RKO (cell line): ENCODE measurements around the gene FBXW4.
A peak's percentile ranks its signal among the peaks of the same experiment; 100 is the strongest.
"Not testable (repeated sequence)": the region's sequence is repeated elsewhere in the genome, so short reads cannot be mapped to it uniquely, and the experiment has no call there.

Experiments
- DNase-seq: peaks from one replicate; pipeline ENCODE4 v3.0.0-alpha.2; 2016; ENCODE audit warnings: low spot score

FBXW4 gene

DNA sequence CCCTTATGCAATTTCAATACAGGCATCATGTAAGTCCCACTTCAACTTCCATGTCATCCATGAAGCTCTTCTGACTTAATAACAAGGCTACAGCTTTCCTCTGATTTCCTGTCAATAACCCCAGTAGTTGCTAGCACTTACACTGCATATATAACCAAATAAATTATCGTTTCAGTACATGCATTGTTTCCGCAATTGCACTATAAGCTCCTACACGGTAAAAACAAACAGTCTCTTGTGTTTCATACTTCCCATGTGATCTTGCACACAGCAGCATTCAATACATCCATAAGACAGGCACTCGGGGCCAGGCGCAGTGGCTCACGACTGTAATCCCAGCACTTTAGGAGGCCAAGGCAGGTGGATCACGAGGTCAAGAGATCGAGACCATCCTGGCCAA lies 41.4 kb downstream of the FBXW4 start:
- DNase-seq = no peak

DNA sequence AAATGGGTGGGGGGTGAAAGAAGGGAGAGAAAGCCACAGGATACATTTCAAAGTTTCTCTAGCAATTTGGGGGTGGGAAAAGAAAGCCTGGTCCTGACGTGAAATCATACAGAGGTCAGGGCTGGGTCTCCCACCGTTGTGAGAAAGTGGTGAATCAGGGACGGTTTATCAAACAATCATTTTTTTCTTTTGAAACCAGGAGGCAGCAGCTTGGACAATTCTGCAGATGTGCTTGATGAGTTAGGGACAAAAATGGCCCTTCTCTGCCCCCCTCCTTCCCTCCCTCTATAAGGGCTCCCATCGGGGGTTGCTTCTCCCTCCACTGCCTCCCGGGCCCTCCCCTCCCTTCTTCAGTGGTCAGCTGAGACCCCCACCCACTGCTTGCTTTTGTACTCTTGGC lies 43.6 kb downstream of the FBXW4 start:
- DNase-seq = no peak

- no peak for DNase-seq
Measured at GRCh38 chr10:101650863-101651262, 44.1 kb downstream of the FBXW4 start.

DNA sequence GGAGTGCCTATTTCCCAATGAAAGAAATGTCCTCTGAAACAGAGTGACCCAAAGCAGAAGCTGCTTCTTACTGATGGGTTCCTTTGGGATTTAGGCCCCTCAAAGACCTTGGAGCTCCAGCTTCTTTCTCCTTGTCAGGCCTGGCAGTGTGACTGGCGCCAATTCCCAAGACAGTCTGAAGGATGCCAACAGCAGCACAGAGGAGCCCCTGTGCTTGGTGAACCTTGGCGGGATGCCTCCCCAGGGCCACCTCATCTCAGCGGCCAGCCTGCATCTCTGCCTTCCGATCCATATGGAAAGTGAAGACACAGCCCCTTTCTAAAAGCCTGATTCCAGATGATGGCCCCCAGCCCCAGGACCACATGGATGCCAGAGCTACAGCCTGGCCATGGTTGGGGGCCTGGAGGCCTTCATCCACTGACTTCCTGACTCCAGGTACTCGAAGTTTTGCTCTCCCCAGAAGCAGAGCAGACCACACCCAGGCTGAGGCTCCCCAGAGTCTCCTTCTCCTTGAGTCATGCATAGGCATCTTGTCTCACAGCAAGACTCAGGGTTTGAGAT lies 45.4 kb downstream of the FBXW4 start:
- no peak for DNase-seq

DNA sequence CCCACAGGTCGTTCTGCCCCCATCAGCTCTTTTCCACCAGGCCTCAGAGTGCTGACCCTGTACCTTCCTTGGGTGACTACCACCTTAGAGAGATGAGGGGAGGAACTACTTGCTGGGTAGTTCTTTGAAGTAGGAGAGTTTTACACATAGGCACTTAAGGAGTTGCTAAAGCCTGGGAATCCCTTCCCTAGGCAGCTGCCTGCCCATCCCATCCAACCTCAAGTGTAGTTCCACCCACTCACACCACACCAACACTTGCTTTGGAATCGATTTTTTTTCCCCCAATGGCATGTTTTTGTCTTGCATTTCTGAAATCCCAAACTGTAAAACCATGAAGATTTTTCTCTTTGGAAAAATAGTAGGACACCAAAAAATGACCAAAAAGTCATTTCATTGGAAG lies 47.7 kb downstream of the FBXW4 start:
- DNase-seq = no peak

- DNase-seq = no peak
Measured at GRCh38 chr10:101646364-101646763, 48.6 kb downstream of the FBXW4 start.

GRCh38 chr10:101645659-101646058 lies 49.3 kb downstream of the FBXW4 start:
- DNase-seq = no peak

GRCh38 chr10:101644002-101644401 lies 51.0 kb downstream of the FBXW4 start:
- no peak for DNase-seq

GRCh38 chr10:101643546-101643945 lies 51.4 kb downstream of the FBXW4 start:
- no peak for DNase-seq

DNA sequence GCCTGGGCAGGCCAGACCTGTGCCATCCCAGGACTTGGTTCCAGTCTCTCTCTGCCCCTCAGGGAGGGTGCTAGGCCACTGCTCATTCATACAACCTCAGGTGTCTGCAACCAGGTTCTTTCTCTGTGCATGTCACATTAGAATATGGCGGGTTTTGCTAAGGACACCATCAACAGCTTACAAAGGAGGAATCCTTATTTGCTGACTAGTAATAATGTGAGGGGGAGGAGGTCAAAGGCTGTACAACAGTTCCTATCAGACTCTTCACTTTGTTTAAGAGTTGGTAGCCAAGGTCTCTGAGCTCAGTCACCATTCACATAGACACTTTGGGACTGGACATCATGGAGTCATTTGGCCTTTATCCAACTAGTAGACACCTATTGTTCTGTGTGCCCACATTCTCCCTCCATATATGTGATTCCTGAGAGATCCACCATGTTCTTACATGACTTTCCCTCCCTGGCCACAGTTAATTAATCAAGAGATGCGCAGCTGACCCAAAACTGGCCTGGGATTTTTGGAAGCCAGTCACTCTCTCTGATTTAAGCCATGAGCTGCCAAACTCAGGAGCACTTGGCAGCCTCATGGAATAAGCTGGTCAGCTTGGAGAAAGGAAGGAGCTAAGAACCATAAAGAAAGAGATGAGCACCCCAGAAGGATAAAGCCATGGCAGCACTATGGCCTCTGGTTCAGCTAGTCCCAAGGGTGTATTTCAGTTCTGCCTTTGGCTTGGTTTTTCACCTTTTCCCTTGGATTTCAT lies 55.6 kb downstream of the FBXW4 start:
- no peak for DNase-seq

DNA sequence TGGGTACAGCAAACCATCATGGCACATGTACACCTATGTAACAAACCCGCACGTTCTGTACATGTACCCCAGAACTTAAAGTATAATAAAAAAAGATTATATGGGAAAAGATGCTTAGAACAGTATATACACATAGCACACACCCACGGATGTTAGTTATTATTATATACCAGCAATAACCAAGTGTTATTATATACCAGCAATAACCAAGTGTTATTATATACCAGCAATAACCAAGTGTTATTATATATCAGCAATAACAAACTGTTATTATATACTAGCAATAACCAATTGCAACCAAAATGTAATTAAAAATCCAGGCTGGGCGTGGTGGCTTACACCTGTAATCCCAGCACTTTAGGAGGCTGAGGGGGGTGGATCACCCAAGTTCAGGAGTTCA lies 61.5 kb downstream of the FBXW4 start:
- DNase-seq = not testable (repeated sequence)

GRCh38 chr10:101631821-101632475 lies 63.0 kb downstream of the FBXW4 start:
- DNase-seq = no peak

GRCh38 chr10:101630633-101630920 lies 64.4 kb downstream of the FBXW4 start:
- DNase-seq = no peak

DNA sequence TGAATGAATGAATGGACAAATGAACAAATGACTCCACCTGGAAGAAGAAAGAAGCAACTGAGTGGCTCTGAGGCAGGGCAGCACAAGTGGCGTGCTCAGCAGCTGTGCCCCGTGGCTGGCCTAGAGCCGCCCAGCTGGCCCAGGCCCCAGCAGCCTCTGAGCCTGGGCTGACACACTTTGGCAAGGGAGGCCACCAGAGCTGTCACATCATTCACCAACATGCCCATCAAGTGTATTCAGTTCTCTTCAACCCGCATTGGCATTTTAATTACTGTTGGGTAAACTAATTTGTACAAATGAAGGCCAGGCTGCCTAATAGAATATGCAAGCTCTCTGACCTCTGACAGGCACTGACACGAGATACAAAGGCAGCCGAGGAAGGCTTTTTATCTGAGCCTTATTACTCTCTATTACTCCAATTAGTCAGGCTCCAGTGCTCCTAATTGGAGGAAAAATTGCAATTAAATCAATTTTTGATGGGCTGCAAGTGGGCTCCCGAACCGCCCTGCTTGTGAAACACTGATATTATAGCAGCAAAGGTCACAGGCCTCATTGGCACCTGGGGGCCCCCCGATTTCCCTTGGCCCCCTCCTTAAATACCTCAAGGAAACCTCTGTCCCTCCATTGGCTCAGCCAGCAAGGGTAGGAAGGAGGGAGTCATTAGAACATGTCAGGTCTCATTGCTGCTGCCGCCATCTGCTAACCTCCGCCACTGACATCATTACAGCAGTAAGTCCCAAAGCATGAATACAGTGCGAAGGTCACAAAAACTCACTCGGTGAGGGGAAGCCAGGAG lies 64.9 kb downstream of the FBXW4 start:
- no peak for DNase-seq

DNA sequence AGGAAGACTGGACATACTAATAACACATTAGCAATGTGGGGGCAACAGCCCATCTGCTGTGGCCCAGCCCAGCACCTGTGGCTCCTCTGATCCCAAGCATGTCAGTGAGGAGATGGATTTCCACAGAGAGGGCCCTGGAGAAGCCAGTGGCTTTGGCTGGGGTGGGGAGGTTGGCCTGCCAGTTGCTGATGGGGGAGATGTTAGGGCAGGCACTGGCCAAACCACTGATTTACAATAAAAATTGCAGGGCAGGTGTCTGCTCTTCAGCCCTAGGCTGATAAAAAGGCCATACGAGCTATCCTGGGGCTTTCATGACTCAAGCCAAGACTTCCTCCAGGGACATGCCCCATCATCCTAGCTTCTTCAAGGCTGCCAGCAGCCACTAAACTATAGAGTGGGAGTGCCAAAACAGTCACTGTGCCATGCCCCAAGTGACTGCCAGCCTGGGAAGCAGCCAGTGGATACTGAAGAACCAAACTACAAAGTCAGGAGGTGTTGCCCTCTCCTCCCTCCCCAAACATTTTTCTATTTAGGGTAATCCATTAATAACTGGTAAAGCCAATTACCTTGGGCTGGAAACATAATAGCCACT lies 69.1 kb downstream of the FBXW4 start:
- DNase-seq = no peak

DNA sequence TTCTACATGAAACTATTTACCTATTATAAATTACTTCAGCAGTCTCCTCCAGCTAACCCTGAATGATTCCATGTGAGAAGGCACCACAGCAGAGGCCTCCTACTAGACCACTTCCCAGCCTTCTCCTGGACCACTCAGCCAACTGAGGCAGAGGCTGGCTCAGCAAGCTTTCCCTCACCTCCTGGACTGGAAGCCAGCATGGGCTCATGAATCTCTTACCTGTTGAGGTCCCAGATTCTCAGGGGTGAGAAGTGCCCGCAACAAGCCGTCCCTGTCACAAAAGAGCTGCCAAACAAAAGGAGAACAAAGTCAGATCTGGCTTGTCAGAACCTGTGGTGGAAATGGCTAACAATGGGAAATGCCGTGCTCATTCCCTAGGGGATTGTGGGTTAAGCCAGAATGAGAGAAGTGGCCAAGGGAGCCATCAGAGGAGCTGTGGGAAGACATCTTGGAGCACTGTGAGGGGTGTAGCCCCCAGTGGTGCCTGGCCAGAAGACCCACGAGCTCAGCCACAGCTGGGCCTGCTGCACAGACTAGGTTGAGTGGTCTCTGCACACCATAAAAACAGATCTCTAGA lies 70.4 kb downstream of the FBXW4 start:
- no peak for DNase-seq

GRCh38 chr10:101623528-101623927 lies 71.4 kb downstream of the FBXW4 start:
- no peak for DNase-seq

GRCh38 chr10:101619983-101620382 lies 75.0 kb downstream of the FBXW4 start:
- DNase-seq = no peak

DNA sequence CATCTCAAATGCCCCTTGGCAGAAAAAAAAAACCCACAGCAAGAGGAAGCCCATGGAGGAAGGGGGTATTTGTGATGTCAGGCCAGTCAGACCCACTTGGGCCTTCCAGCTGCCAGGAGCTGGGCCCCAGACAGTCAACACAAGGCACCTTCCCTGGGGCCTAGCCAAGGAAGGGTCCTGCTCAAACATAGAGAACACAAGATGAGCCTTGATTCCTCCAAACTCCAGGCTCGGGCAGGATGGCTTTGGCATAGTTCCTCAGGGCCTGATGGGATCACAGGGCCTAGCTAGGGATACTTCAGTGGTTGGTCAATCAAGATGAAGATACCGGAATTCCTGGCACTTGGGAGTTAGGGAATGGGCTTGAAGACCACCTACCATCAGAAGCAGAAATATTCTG lies 76.1 kb downstream of the FBXW4 start:
- DNase-seq = no peak

DNA sequence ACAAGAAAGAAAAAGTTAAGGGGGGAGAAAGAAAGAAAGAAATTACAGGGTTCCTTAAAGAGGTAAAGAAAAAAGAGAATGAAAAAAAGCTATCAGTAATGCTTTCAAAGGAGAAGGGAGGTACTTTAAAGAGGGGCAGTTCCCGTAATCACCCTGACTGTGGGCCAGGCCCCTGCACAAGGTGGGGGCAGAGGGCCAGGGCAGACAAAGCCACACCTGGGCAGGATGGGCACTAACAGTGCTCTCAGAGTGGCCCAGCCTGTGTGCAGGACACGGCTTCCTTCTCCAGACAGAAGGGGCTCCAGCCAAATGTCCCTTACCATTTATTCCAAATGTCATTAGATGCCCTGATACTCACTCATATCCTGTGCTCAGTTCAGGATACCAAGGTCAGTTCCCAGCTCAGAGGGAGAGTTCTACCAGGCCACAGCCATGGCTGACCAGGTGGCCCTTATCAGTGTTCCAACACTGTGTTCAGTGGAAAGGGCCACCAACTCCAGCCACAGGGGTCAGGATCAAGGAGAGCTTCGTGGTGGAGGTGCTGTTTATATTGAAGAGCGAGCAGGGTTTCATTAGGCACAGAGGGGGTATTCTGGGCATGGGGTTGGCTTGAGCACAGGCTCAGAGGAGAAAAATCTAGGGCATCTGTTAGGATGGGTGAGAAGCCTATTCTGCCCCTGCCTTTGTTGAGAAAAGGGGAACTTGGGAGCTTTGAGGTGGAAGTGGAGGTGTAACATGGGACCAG lies 77.0 kb downstream of the FBXW4 start:
- no peak for DNase-seq

DNA sequence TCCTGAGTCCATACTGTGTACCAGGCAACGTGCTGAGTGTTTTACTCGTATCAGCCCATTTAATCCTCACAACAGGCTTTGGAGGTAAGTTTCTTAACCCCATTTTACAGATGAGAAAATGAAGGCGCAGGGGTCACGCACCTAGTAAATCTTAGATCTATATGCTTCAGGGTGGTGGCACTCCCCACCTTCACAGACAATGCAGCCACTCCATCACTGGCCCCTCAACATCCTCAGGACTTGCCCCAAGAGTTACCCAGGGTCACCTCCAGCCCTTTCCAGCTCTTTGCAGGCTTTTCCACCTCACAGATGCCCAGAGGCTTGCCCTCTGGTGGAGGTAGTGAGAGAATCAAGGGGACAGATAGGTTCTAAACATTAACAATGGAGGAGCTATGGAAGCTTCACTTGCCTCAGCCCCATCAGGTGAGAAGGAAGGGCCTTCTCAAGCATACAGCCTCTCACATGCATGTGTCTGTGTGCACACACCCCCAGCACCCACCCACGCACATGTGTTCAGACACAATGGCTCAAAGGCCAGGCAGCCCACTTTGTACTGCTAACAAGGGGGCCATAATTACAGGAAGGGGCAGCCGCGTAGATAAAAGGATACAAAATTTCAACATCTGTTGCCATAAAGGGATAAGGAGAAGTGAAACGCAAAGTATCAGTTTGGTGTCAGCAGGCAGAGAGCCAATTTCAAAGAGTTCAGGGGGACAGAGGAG lies 77.7 kb downstream of the FBXW4 start:
- DNase-seq = peak; percentile 23
